T1000 (cell line): ENCODE results near the gene ITGA8.

Experiments used
- DNase-seq: peaks from one replicate; lab custom pipeline; 2025; ENCODE audit warnings: mixed read lengths; lab: John Stamatoyannopoulos, UW

The ITGA8 gene

DNA sequence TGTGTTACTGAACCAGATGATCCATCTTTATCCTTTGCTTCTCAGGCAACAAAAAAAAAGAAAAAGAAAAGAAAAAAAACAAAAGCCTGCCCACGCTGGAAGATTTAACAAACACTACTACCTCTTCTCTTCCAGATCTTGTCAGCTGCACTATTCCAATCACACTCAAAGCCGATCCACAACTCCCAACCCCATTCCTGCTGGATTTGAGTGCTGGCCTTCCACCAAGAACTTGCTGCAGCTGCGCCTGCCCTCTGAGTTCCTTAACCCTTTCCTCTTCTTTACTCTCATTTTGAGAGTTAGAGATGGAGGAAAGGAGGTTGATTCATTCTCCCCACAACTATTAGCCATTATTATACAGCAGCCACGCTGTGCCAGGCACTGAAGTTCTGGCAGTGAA, 16.0 kb upstream of the ITGA8 start:
- DNase-seq: no peak

DNA sequence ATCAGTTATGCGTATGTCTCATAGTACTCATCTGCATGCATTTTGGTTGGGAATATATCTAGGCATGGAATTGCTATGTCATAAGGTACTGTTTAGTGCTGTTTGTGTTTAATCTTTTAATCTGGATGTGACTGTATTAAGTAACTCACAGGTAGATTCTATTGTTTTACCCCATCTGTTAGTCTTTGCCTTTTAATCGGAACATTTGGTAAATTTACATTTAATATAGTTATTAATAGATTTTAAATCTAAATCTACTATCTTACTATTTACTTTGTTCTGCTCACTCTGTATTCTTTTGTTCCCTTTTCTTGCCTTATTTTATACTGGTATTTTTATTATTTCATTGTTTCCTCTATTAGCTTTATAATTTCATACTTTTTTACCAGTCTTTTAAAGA, 10.6 kb upstream of the ITGA8 start:
- no peak for DNase-seq

DNA sequence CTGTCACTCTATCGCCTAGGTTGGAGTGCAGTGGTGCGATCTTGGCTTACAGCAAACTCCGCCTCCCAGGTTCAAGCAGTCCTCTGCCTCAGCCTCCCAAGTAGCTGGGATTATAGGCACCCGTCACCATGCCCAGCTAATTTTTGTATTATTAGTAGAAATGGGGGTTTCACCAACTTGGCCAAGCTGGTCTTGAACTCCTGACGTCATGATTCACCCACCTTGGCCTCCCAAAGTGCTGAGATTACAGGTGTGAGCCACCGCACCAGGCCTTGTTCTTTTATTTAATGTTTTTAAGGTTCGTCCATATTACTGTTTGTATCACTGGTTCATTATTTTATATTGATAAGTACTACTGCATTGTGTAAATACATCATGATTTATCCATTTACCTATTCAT, 10.2 kb upstream of the ITGA8 start:
- no peak for DNase-seq

DNA sequence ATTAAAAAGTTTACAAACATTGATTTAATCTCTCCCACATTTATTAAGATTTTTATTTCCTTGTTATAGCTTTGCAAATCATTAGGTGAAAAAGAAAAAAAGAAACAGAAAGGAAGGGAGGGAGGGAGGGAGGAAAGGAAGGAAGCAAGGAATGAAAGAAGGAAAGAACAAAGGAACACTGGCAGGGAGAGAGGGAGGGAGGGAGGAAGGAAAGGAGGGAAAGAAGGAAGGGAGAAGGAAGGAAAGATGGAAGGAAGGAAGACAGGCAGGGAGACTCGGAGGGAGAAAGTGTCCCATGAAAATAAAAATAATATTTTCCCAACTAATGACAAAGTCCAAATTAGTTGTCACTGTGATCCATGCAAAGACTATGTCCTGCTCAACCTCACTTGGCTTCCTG, 6.3 kb upstream of the ITGA8 start:
- DNase-seq: no peak

DNA sequence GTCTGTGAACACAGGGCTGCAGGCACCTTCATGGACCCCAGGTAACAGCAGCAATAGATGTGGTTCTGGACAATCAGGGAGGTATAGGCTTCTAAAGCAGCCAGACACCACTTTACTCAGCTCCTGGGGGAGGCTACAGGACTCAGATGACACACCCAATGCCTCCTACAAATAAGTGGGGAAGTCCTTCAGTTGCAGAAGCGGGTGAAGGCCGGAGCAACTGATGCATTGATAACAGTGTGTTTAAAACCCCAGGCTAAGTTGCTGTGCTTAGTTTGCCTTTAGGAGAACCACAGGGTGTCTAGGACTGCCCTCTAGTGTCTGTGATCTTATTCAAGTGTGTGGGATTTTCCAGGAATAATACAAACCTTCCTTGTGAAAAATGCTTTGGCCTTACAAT, 5.9 kb upstream of the ITGA8 start:
- no peak for DNase-seq

DNA sequence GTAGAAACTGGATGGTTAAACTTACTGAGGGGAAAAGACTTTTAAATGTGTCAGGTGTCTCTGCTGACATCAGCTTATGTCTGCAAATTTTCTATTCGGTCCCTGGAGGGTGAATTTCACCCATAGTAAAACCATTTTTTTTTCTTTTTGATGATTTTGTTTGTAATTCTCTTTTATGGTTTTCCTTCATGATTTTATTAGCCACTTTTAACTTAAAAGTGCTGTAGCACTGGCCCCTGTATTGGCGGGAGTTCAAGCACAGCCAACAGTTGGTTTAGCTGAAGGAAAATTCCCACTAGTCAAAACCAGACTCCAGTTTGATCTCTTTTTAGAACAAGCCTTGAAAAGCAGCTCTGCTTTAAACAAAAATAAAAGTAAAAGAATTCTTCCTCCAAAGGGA, 5.0 kb upstream of the ITGA8 start:
- DNase-seq: no peak

DNA sequence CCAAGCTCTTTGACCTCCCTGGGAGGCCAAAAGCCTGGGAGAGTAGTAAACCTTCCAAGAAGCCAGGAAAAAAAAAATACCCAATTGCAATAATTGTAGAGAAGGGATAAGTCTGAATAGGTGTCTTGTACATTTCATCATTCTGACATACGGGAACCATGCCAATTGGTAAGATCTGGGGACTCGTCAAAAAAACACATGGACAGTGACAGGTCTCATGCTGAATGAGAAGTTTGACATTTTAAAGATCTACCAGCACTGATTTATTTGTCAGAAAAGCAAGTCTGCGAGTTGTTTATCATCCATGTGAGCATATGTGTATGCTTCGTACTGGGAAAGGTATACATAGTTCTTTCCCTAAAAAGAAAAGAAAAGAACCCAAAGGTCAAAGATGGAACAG, 4.1 kb upstream of the ITGA8 start:
- DNase-seq: no peak

DNA sequence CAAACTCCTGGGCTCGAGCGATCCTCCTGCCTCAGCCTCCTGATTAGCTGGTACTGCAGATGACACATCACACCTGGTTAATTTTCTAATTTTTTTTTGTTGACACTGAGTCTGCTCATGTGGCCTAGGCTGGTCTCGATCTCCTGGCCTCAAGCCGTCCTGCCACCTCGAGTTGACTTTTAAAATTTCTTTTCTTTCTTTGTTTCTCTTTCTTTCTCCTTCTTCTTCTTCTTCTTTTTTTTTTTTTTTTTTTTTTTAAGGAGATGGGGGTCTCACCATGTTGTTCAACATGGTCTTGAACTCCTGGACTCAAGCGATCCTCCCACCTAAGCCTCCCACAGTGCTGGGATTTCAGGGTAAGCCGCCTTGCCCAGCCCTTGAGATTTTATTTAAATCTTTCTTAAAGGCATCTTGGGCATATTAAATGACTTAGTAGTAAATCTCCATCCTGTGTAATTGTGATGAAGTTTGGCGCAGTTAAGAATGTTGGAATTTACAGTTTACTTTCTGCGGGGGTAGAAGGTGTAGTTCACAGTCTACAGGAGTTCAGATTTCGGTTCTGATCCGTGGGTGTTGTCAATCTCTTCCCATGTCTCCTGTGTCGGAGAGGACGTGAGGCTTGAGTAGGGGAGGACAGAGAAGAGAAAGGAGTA, 1.0 kb upstream of the ITGA8 start:
- DNase-seq: no peak

DNA sequence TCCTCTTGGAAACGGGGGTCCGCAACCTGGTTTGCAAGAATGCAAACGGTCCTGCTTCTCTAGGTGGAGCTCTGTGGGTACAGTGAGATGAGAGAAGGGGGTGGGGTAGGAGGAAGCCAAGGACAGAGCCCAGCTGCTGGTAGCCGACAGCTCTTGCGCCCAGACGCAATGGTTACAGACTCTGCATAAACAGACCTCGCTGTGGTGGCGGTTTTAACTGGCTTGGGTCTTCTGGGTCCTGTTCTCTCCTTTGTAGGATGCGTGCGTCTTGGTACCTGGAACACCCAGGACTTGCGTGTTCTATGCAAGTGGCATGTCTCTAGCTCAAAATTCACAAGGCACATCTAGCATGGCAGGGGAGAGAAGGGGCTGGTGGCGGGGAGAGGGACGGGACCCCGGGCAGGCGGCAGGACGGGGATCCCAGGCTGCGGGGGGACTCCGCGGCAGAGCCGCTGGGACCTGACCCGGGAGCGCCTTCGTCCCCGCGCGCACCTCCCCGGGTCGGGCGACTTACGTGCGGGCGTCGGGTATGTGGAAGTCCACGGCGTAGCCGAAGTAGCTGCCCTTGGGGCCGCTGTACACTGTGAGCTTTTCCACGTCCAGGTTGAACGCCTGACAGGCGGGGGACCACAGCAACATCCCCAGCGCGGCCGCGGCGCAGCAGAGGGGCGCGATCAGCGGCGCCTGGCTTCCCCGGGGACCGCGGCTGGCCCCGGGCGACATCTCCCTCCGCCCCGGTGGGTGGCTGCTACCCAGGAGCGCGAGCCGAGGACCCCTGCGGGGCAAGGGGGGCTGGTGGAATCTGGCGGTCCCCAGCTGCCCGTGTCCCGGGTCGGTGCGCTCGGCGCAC, 448 bp downstream of the ITGA8 start:
- DNase-seq: no peak

DNA sequence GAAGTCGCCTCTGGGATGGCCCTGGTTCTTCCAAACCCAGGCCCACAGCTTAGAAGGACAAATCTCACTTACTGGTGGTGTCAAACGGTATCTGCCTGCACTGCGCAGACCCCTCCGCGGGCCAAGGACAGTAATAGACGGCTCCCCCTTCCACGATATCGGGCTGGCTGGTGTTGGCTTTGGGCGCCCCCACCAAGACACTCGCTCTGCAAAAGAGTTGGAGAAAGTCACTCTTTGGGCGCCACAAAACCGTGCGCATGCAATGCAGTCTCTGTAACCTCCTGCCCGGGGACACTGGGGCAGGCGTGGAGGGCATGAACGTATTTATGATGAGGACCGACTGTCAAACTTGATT, 1.1 kb downstream of the ITGA8 start:
- DNase-seq: no peak

DNA sequence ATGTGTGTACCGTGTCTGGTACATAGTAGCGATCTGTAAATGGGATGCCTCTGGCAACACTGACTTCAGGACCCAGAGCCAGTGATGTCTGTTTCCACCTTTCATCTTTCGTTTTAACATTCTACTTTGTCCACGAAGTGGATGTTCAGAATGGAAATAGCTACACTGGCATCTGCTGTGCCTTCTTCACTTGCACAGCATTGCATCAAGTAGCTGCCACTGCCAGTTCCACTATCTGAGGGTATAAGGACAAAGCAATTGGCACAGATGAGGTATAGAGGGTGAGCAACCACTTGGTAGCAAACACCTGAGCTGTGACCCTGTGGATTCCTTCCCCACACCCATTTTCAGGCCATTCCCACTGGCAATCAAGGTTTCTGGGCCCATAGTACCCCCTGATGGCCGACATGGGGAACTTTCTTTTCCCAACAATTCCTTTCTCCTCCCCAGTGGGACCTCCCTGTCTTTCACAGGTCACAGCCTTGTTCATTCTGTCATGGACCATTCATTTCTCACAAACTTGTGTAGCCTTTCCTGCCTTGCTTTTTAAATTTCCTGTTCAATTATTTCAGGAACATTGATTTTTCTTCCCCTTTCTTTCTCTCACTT, 4.0 kb downstream of the ITGA8 start:
- DNase-seq: no peak

DNA sequence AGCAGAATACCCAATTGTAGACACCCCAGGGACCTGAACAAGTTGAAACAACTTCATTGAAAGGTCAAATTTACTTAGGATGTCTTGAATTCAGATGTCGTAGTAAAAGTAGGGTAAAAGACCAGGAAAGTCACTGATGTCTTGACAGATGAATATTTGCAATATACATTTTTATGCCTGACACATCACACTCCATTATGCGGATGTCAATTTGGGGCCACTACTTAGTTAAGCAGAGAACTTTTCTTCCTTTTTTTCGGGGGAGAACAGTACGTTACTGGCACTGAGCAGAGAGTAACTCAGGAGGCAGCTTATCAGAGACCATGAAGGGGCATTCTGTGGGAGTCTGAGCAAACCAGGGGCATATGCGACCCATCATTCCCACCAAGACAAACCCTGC, 4.9 kb downstream of the ITGA8 start:
- DNase-seq: no peak

DNA sequence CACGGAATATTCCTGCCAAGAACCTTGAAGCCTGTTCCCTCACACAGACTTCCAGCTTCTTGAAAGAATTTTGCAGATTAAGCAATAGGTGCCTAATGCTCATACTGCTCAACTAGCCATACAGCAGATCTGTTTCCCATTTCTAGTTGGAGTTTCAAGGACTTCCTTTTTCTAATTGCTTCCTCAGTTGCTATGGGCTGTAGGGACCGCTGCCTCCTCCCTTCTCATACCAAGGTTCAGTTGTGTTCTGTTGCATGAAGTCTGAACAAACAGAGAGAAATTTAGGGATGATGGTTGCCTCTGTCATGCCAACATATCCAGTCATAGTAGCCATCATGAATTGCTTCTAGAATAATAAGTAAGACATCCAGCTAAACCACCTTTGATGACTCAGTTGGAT, 6.8 kb downstream of the ITGA8 start:
- no peak for DNase-seq

DNA sequence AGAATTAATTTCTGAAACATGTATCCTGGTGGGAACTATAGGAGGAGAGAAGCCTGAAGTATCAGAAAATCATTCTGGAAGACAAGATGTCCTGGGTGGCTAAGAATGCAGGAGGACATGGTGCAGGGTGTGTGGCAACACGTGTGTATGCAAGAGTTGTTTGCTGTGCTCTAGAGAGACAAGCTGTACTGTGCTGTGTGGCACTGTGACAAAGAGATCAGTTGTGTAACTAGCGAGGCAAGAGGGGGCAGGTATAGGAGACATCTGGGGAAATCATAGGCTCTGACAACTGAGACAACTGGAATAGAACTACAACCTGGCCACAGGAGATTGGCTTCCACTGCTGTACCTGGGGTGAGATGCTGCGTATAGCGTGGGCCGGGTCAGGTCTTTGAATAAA, 9.3 kb downstream of the ITGA8 start:
- no peak for DNase-seq

DNA sequence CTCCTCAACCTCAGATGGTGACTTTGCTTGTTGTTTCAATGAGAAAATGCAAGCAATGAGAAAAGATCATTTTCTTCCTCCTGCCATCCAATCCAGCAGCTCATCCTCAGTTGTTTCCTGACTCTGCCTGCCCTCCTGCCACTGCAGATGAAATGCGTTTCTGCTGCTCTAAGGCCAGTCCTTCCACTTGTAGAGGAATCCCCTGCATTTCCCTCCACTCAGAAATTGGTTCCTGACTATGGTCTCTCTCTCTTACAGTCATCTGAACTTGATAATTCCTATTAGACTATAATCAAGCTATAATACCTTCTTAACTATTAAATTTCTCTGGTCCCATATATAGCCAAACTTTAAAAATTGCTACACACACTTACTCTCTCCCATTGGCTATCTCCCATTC, 14.4 kb downstream of the ITGA8 start:
- DNase-seq: no peak

DNA sequence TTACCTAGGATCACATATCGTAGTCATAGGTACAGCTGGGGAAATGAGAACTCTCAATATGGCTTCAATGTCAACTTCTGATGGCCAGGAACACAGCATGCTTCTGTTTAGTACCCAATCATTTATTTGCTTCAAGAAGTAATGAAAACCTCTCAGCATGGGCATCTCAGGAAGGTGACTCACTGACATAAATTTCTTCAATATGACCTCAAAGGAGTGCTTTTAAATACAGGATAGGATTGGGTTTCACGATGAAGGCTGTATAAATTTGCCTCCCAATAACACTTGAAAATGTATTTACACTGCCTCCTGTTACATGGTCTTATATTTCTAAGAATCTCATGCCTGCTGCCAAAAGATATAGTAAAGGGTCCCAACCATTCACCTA, 15.1 kb downstream of the ITGA8 start:
- no peak for DNase-seq

DNA sequence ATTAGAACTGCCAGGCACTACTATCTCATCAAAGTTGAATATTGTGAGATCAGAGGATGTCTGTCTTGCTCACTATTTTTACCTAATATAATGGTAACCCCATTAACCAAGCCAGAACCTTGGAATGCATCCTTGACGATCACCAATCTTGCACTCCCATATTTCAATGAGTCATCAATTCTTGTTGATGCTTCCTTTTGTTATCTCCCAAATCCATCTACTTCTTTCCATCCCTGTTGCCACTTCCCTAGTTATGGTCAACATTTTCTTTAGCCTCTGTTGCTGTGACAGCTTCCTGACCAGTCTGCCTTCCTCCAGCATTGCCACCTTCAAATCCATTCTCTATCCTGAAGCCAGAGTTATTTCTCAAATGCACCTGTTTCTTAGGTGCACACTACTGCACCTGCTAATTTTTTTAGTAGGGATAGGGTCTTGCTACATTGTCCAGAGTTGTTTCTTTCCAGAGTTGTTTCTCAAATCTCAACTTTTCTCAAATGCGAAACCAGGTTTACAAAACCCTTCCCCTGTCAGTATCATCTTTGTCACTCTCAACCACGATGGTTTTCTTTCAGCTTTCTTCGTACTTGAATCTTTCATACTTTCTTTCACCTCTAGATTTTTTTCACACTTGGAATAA, 15.7 kb downstream of the ITGA8 start:
- no peak for DNase-seq

DNA sequence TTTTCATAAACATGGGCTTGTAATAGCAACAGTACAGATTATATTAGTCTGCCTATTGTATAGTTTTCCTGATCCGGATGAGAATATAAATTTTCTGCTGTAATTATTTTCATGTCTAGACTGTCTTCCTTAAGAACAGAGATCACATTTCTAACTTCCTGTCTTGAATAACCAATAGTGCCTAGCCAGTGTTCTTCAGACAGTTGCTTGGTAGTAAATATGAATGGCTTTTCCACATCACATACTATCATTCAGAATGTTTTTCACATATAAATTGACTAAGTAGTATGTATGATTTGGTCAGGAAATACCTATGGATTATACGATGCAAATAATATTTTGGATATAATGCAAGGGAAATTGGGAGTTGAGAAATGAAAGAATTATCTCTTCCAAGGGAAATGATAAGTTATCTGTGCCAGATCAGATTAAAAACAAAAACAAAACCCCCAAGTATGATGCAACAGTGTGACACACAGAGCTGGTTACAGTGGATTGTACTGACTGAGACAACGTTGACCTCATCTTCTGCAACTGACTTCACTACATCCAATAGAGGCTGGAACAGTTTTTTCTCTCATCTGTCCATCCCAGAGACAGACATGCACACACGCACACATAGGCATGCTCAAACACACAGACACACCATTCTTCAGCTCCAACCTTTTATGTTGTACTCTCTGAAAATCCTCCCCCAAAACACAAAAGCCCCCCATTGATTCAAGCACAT, 16.4 kb downstream of the ITGA8 start:
- DNase-seq: no peak

DNA sequence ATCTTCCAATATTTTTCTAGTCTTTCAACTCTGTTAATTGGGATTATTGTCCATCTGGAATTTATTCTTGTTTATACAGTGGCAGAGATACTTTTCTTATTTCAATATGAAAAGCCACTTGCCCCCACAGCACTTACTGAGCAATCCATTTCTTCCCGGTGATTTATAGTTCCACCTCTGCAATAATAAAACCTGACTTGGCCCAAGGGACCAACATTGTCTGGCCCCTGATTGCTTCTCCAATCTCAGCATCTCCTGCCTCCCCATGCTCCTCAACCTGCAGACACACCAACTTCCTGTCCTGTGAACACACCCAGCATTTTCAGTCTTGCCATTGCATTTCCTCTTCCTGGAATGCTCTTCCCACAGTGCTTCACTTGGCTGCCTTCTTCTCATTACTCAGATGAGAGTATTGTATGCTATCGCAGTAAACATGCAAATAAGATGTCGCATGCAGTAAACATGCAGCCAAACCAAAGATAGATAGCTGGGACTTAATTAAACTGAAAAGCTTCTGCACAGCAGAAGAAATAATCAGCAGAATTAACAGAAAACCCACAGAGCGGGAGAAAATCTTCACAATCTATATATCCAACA, 19.5 kb downstream of the ITGA8 start:
- no peak for DNase-seq

DNA sequence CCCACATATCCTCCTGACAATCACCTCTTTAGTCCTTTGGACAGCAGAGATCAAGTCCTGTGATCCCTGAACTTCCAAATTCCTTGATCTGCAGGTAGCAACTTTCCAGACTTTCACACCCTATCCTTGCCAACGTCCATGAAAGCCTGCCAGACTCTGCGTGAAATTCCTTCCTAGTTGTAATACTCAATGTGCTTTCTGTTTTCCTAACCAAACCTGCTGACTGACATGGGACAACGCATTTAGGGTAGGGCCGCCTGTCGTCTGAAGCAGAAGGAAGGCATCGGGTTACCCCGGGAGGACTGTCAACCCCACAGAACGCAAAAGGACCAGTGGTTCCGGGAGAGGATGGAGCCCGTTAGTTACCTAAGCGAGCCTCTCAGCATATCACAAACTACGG, 23.9 kb downstream of the ITGA8 start:
- DNase-seq: no peak

DNA sequence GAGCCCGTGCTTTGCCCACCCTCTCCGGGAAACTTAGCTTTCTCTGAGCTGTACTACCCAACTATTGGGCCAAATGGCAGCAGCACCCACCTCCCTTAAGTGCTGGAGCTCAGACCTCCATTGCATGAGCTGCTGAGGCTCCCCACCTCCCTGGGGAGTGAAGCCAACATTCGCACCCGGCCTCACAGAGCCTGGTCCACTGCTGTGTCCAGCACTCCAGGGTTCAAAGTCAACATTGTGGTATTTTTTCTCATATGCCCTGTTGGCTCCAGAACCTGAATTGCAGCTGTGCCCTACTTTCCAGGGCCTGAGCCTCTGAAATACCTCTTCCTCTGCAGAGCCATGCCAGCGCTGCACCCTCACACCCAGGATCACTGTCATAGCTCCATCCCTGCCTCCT, 29.7 kb downstream of the ITGA8 start:
- no peak for DNase-seq

DNA sequence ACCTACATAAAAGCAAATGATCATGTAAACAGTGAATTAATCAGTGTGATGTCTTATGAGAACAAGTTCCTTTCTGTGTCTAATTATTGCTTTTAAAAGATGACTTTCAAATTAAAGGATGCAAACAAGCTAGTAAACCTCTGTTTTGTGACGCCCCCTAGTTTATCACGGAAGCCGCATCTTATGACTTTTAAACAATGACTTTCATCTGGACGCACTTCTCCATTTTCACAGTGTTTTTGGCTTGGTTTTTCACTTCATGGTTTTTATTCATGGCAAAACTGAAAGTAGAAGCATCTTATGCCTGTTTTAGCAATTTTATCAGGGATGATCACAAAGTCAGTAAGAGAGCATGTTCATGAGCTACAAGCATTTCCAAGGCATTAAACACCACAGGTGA, 35.0 kb downstream of the ITGA8 start:
- no peak for DNase-seq
